GM12873 (cell line): ENCODE data around the gene PRPSAP2.

Source experiments
- CTCF ChIP-seq: IDR thresholded peaks from 2 replicates; pipeline ENCODE4 v1.5.1; 2012; ENCODE audit warnings: low read depth, mild to moderate bottlenecking, moderate library complexity, low read length, control low read depth; ENCODE audit not compliant: insufficient read depth; ENCODE audit errors: missing control alignments

PRPSAP2 gene

GRCh38 chr17:18857864-18858566, at the start of gene PRPSAP2:
PRPSAP2 (plus strand) TSS chr17:18858131; CDS start chr17:18865834, 7,703 bp downstream.
- no peak for TF ChIP-seq CTCF

- TF ChIP-seq CTCF = peak; percentile 49
Measured at GRCh38 chr17:18816489-18817371, 41.2 kb upstream of the PRPSAP2 start.

- TF ChIP-seq CTCF = no peak
Measured at GRCh38 chr17:18848501-18848900, 9.4 kb upstream of the PRPSAP2 start.

GRCh38 chr17:18850679-18851078, 7.3 kb upstream of the PRPSAP2 start:
- no peak for TF ChIP-seq CTCF

- no peak for TF ChIP-seq CTCF
Measured at GRCh38 chr17:18851201-18851600, 6.7 kb upstream of the PRPSAP2 start.

- TF ChIP-seq CTCF = no peak
Measured at GRCh38 chr17:18854956-18855355, 3.0 kb upstream of the PRPSAP2 start.

GRCh38 chr17:18855831-18856569, 1.9 kb upstream of the PRPSAP2 start:
- TF ChIP-seq CTCF = no peak
